DOHH2 (cell line): ENCODE results near the gene PPCDC.

Experiments
- H3F3A ChIP-seq: fragments of 200-600 bp; sonication (generic), shearing (Covaris generic); 2 replicates; pipeline ENCODE4 v1.6.0; 2016; ENCODE audit warnings: antibody characterized with exemption, mild to moderate bottlenecking; ENCODE audit not compliant: control insufficient read depth, insufficient read depth
- H3K27ac ChIP-seq: fragments of 200-600 bp; sonication (generic); 2 replicates; pipeline ENCODE4 v1.5.1; 2014; ENCODE audit warnings: low read depth, mild to moderate bottlenecking, low read length, moderate library complexity
- H3K27me3 ChIP-seq: fragments of 200-600 bp; sonication (generic); 2 replicates; pipeline ENCODE4 v1.6.1; 2014; ENCODE audit warnings: mild to moderate bottlenecking, low read length, mixed read lengths; ENCODE audit not compliant: control insufficient read depth
- H3K36me3 ChIP-seq: fragments of 200-600 bp; sonication (generic); 2 replicates; pipeline ENCODE4 v1.6.1; 2014; ENCODE audit warnings: mild to moderate bottlenecking, low read length, moderate library complexity, mixed read lengths; ENCODE audit not compliant: control insufficient read depth
- H3K4me1 ChIP-seq: fragments of 200-600 bp; sonication (generic); 2 replicates; pipeline ENCODE4 v1.6.1; 2014; ENCODE audit warnings: mild to moderate bottlenecking, low read length, mixed read lengths; ENCODE audit not compliant: control insufficient read depth
- H3K4me2 ChIP-seq: fragments of 200-600 bp; sonication (generic); 2 replicates; pipeline ENCODE4 v1.6.0; 2014; ENCODE audit warnings: mild to moderate bottlenecking, low read length, moderate library complexity
- H3K4me3 ChIP-seq: fragments of 200-600 bp; sonication (generic); 2 replicates; pipeline ENCODE4 v1.5.1; 2014; ENCODE audit warnings: mild to moderate bottlenecking, low read length, mixed read lengths
- H3K79me2 ChIP-seq: fragments of 200-600 bp; sonication (generic); 2 replicates; pipeline ENCODE4 v1.6.1; 2014; ENCODE audit warnings: mild to moderate bottlenecking, low read length, mixed read lengths; ENCODE audit not compliant: control insufficient read depth
- H3K9me2 ChIP-seq: fragments of 200-600 bp; sonication (generic); replicated peaks from 2 replicates; pipeline ENCODE4 v1.6.1; 2014; ENCODE audit warnings: mild to moderate bottlenecking, low read length, mixed read lengths; ENCODE audit not compliant: control insufficient read depth
- H3K9me3 ChIP-seq: fragments of 200-600 bp; sonication (generic); 2 replicates; pipeline ENCODE4 v1.6.1; 2014; ENCODE audit warnings: antibody characterized with exemption, low read length, mixed read lengths; ENCODE audit not compliant: control insufficient read depth, insufficient read depth
- H4K20me1 ChIP-seq: fragments of 200-600 bp; sonication (generic); 2 replicates; pipeline ENCODE4 v1.6.0; 2014; ENCODE audit warnings: low read depth, mild to moderate bottlenecking, antibody characterized with exemption, low read length, moderate library complexity; ENCODE audit not compliant: control insufficient read depth, insufficient read depth
- CTCF ChIP-seq: fragments of 200-600 bp; sonication (generic); IDR thresholded peaks from one replicate; pipeline ENCODE4 v1.5.1; 2014; ENCODE audit warnings: antibody characterized with exemption, mild to moderate bottlenecking, low read depth, low read length; ENCODE audit not compliant: poor library complexity, severe bottlenecking
- EZH2phosphoT487 ChIP-seq: fragments of 200-600 bp; sonication (generic); IDR thresholded peaks from 2 replicates; pipeline ENCODE4 v1.6.1; 2017; ENCODE audit warnings: borderline replicate concordance, mild to moderate bottlenecking, antibody characterized with exemption, low read length, moderate library complexity, mixed read lengths

PPCDC gene

DNA sequence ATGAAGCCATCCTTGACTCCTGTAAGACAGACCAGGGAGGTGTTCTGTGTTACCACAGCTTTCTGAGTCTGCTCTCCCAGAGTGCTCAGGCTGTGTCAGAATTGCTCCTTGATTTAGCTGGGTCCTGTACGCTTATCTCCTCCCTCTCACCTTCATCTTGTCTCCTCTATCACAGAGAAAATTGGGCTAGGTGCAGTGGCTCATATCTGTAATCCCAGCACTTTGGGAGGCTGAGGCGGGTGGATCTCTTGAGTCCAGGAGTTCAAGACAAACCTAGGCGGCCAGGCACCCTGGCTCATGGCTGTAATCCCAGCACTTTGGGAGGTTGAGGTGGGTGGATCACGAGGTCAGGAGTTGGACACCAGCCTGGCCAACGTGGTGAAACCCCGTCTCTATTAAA lies 22.1 kb upstream of the PPCDC start:
- Histone ChIP-seq H3F3A (no peaks in the 10 kb centered on the region), H4K20me1 (no peaks in the 10 kb centered on the region; the same call in 1 of the 2 replicates), H3K4me1 (peaks cover 10% of the 10 kb centered on the region), H3K4me2 (no peak overlapping the region), H3K27ac (no peak overlapping the region), H3K79me2 (no peaks in the 10 kb centered on the region), H3K4me3 (no peak overlapping the region), H3K9me2 (no peaks in the 10 kb centered on the region), H3K27me3 (peaks cover 3% of the 10 kb centered on the region; the same call in 1 of the 2 replicates), H3K36me3 (no peaks in the 10 kb centered on the region), H3K9me3 (no peaks in the 10 kb centered on the region)
- TF ChIP-seq CTCF (no peak), EZH2phosphoT487 (no peak)

- no peak overlapping the region for H3K4me3 ChIP-seq
- H3F3A ChIP-seq = peaks cover 6% of the 10 kb centered on the region
- no peaks in the 10 kb centered on the region for H3K79me2 ChIP-seq
- no peak overlapping the region for H3K27ac ChIP-seq
- H3K9me2 ChIP-seq = no peaks in the 10 kb centered on the region
- no peaks in the 10 kb centered on the region for H4K20me1 ChIP-seq
- no peak for TF ChIP-seq CTCF
- TF ChIP-seq EZH2phosphoT487 = no peak
- no peaks in the 10 kb centered on the region for H3K9me3 ChIP-seq
- H3K36me3 ChIP-seq = no peaks in the 10 kb centered on the region
- peaks cover 10% of the 10 kb centered on the region for H3K4me1 ChIP-seq
- H3K27me3 ChIP-seq = no peaks in the 10 kb centered on the region
- no peak overlapping the region for H3K4me2 ChIP-seq
These were observed 21.0 kb upstream of the PPCDC start for GRCh38 chr15:75002398-75002797.

GRCh38 chr15:75007216-75007615 lies 16.2 kb upstream of the PPCDC start:
- peaks cover 22% of the 10 kb centered on the region for H3K79me2 ChIP-seq
- H3K27ac ChIP-seq = peak overlapping the region; percentile 96
- H3K4me1 ChIP-seq = peaks cover 52% of the 10 kb centered on the region
- no peak for TF ChIP-seq EZH2phosphoT487
- no peak for TF ChIP-seq CTCF
- peak overlapping the region; percentile 96 for H3K4me2 ChIP-seq
- H4K20me1 ChIP-seq = no peaks in the 10 kb centered on the region
- peak overlapping the region; percentile 87 for H3K4me3 ChIP-seq
- H3K36me3 ChIP-seq = peaks cover 21% of the 10 kb centered on the region
- H3F3A ChIP-seq = peaks cover 27% of the 10 kb centered on the region
- H3K9me3 ChIP-seq = no peaks in the 10 kb centered on the region
- no peaks in the 10 kb centered on the region for H3K27me3 ChIP-seq
- no peaks in the 10 kb centered on the region for H3K9me2 ChIP-seq
